CD4-positive, alpha-beta memory T cell (primary cell): ENCODE data around the gene PDCD2L. TPM values are rescaled to one million over a fixed set of nuclear protein-coding genes. Genes with fewer than 3 reads are reported as not detected.
"Not testable (repeated sequence)": the region's sequence is repeated elsewhere in the genome, so short reads cannot be mapped to it uniquely, and the experiment has no call there.

ENCODE experiments used
- CTCF ChIA-PET: fragments of 350-600 bp; sonication (Branson Sonifier 250); formaldehyde crosslinking; loops from one replicate; lab custom pipeline; 2021; ENCODE audit warnings: inconsistent platforms; ENCODE audit not compliant: partially characterized antibody; lab: Charles Lee
- POLR2A ChIA-PET: fragments of 350-600 bp; sonication (Branson Sonifier 250); formaldehyde crosslinking; loops from one replicate; lab custom pipeline; 2021; ENCODE audit not compliant: partially characterized antibody; lab: Charles Lee
- DNase-seq, 5 donors: peaks; one replicate each; pipeline versions ENCODE4 v3.0.0 to v3.0.0-alpha.2; 2020 to 2022; ENCODE audit warnings: mixed read lengths in 1 of 5
- H3K27ac ChIP-seq: one replicate; pipeline ENCODE4 v1.7.0; 2013; ENCODE audit warnings: low read depth, low read length
- H3K27me3 ChIP-seq: 2 replicates; pipeline ENCODE4 v1.7.0; 2013; ENCODE audit warnings: mild to moderate bottlenecking, low read length, moderate library complexity; ENCODE audit not compliant: insufficient read depth
- H3K36me3 ChIP-seq: 2 replicates; pipeline ENCODE4 v1.7.0; 2013; ENCODE audit warnings: mild to moderate bottlenecking, low read length, moderate library complexity; ENCODE audit not compliant: insufficient read depth
- H3K4me1 ChIP-seq: 2 replicates; pipeline ENCODE4 v1.7.0; 2013; ENCODE audit warnings: mild to moderate bottlenecking, low read length, moderate library complexity; ENCODE audit not compliant: insufficient read depth
- H3K4me3 ChIP-seq, 2 donors: one replicate each; pipeline ENCODE4 v1.7.0; 2013; ENCODE audit warnings: low read length in 2 of 2, mild to moderate bottlenecking in 1 of 2
- H3K9me3 ChIP-seq, 2 donors: one replicate each; pipeline ENCODE4 v1.7.0; 2013; ENCODE audit warnings: low read length in 2 of 2, control low read depth in 1 of 2; ENCODE audit not compliant: control insufficient read depth in 1 of 2
- H3K27ac Mint-ChIP-seq, 7 donors: one replicate each; pipeline ENCODE4 v1.8.0; 2020 to 2021; ENCODE audit warnings: mixed read lengths in 7 of 7, mild to moderate bottlenecking in 6 of 7, inconsistent platforms in 3 of 7, moderate library complexity in 3 of 7
- H3K27me3 Mint-ChIP-seq, 2 donors: one replicate each; pipeline ENCODE4 v1.8.0; 2020 to 2021; ENCODE audit warnings: mixed read lengths in 2 of 2
- H3K36me3 Mint-ChIP-seq, 2 donors: one replicate each; pipeline ENCODE4 v1.8.0; 2020 to 2021; ENCODE audit warnings: mixed read lengths in 2 of 2, inconsistent platforms in 1 of 2, mild to moderate bottlenecking in 1 of 2
- H3K4me1 Mint-ChIP-seq, 4 donors: one replicate each; pipeline ENCODE4 v1.8.0; 2020 to 2021; ENCODE audit warnings: mixed read lengths in 4 of 4, mild to moderate bottlenecking in 1 of 4
- H3K4me3 Mint-ChIP-seq, 8 donors: one replicate each; pipeline ENCODE4 v1.8.0; 2020 to 2021; ENCODE audit warnings: mixed read lengths in 8 of 8, mild to moderate bottlenecking in 7 of 8, moderate library complexity in 6 of 8, inconsistent platforms in 3 of 8
- H3K9me3 Mint-ChIP-seq, 8 donors: one replicate each; pipeline ENCODE4 v1.8.0; 2020 to 2021; ENCODE audit warnings: mixed read lengths in 8 of 8, mild to moderate bottlenecking in 5 of 8, inconsistent platforms in 3 of 8, moderate library complexity in 1 of 8
- intact Hi-C: fragments of 100-400 bp; cut with micrococcal nuclease; formaldehyde crosslinking; loops from one replicate; pipeline ENCODE4 v1.15.1; 2023
- polyA plus RNA-seq, 2 donors: library from polyadenylated mRNA; unstranded; fragments of 300-500 nt; fragmentation: Illumina TruSeq; gene quantifications; one replicate each; pipeline ENCODE4 v1.2.3, GENCODE V29; 2021
- total RNA-seq, 2 experiments: library from RNA; stranded (reverse); gene quantifications; one replicate each; pipeline ENCODE4 v1.2.3, GENCODE V29; 2021

The PDCD2L gene
- total and polyA plus RNA-seq, 4 experiments from 2014 or later, result 8.8 to 18.9 (median 11.9) TPM

- no peak for DNase-seq
- CTCF ChIA-PET, result no interaction called here
- no peaks in the 10 kb centered on the region for H3K9me3 ChIP-seq
- Mint-ChIP-seq H3K27ac (peak overlapping the region in 3 of 7 donors; percentile 28 to 80 (median 53)), H3K4me3 (no peak overlapping the region), H3K9me3 (no peaks in the 10 kb centered on the region), H3K36me3 (peaks cover 22 to 62% of the 10 kb centered on the region in 2 donors), H3K27me3 (no peaks in the 10 kb centered on the region), H3K4me1 (peaks cover 0 to 13% (median 7%) of the 10 kb centered on the region in 4 donors)
- no peaks in the 10 kb centered on the region for H3K4me1 ChIP-seq
- no peak overlapping the region for H3K4me3 ChIP-seq
- peaks cover 52% of the 10 kb centered on the region for H3K36me3 ChIP-seq
- no peaks in the 10 kb centered on the region for H3K27me3 ChIP-seq
- no peak overlapping the region for H3K27ac ChIP-seq
- intact Hi-C loops, result no loop called here
- POLR2A ChIA-PET, result interaction anchor here (1.3 kb wide), 1 partner anchor 17 kb away, joined by 3 read pairs; the partner anchor contains the start of gene PDCD2L
Measured at GRCh38 chr19:34386645-34387445, 17.4 kb upstream of the PDCD2L start.

GRCh38 chr19:34387446-34387810 is 16.8 kb upstream of the PDCD2L start:
- H3K27ac Mint-ChIP-seq, result peak overlapping the region in 3 of 7 donors; percentile 6 to 33 (median 24)
- no peaks in the 10 kb centered on the region for H3K9me3 Mint-ChIP-seq
- intact Hi-C loops, result no loop called here
- H3K4me3 ChIP-seq, result no peak overlapping the region
- no peak for DNase-seq
- no peaks in the 10 kb centered on the region for H3K4me1 ChIP-seq
- H3K36me3 ChIP-seq, result peaks cover 50% of the 10 kb centered on the region
- CTCF ChIA-PET, result no interaction called here
- POLR2A ChIA-PET, result interaction anchor here (0.5 kb wide), 1 partner anchor 51 kb away, joined by 4 read pairs; no protein-coding TSS in a partner anchor
- H3K4me1 Mint-ChIP-seq, result peaks cover 0 to 13% (median 7%) of the 10 kb centered on the region in 4 donors
- peaks cover 20 to 56% of the 10 kb centered on the region in 2 donors for H3K36me3 Mint-ChIP-seq
- H3K27ac ChIP-seq, result no peak overlapping the region
- H3K4me3 Mint-ChIP-seq, result no peak overlapping the region
- no peaks in the 10 kb centered on the region for H3K9me3 ChIP-seq
- H3K27me3 Mint-ChIP-seq, result no peaks in the 10 kb centered on the region
- H3K27me3 ChIP-seq, result no peaks in the 10 kb centered on the region

- H3K4me1 ChIP-seq, POLR2A ChIA-PET, CTCF ChIA-PET, H3K9me3 Mint-ChIP-seq, H3K27me3 ChIP-seq, H3K27ac ChIP-seq, H3K27me3 Mint-ChIP-seq, H3K27ac Mint-ChIP-seq, DNase-seq, intact Hi-C loops, H3K4me3 ChIP-seq, H3K9me3 ChIP-seq, H3K4me3 Mint-ChIP-seq: not testable (repeated sequence)
- Mint-ChIP-seq H3K4me1 (peaks cover 0 to 13% (median 3%) of the 10 kb centered on the region in 4 donors), H3K36me3 (peaks cover 9 to 43% of the 10 kb centered on the region in 2 donors)
- peaks cover 43% of the 10 kb centered on the region for H3K36me3 ChIP-seq
Measured at GRCh38 chr19:34388745-34389144, 15.5 kb upstream of the PDCD2L start.

- H3K4me1 ChIP-seq, result no peaks in the 10 kb centered on the region
- H3K9me3 Mint-ChIP-seq, result no peaks in the 10 kb centered on the region
- no peak for DNase-seq
- no peaks in the 10 kb centered on the region for H3K4me1 Mint-ChIP-seq
- H3K36me3 ChIP-seq, result peaks cover 58% of the 10 kb centered on the region
- H3K36me3 Mint-ChIP-seq, result peaks cover 0 to 32% of the 10 kb centered on the region in 2 donors
- H3K27ac Mint-ChIP-seq, result no peak overlapping the region
- ChIA-PET POLR2A (interaction anchor here (0.6 kb wide), 1 partner anchor 16 kb away, joined by 3 read pairs; no protein-coding TSS in a partner anchor), CTCF (no interaction called here)
- H3K4me3 Mint-ChIP-seq, result no peak overlapping the region
- no peaks in the 10 kb centered on the region for H3K27me3 Mint-ChIP-seq
- no peak overlapping the region for H3K27ac ChIP-seq
- intact Hi-C loops, result no loop called here
- H3K9me3 ChIP-seq, result no peaks in the 10 kb centered on the region
- H3K4me3 ChIP-seq, result no peak overlapping the region
- H3K27me3 ChIP-seq, result no peaks in the 10 kb centered on the region
Measured at GRCh38 chr19:34391813-34392212, 12.4 kb upstream of the PDCD2L start.

- Histone ChIP-seq H3K36me3 (peaks cover 65% of the 10 kb centered on the region), H3K9me3 (no peaks in the 10 kb centered on the region), H3K27me3 (no peaks in the 10 kb centered on the region), H3K4me1 (no peaks in the 10 kb centered on the region), H3K4me3 (no peak overlapping the region), H3K27ac (no peak overlapping the region)
- no peaks in the 10 kb centered on the region for H3K4me1 Mint-ChIP-seq
- H3K4me3 Mint-ChIP-seq, result no peak overlapping the region
- no peak overlapping the region for H3K27ac Mint-ChIP-seq
- ChIA-PET CTCF (no interaction called here), POLR2A (no interaction called here)
- DNase-seq, result no peak
- intact Hi-C loops, result no loop called here
- H3K36me3 Mint-ChIP-seq, result peaks cover 4 to 31% of the 10 kb centered on the region in 2 donors
- no peaks in the 10 kb centered on the region for H3K9me3 Mint-ChIP-seq
- H3K27me3 Mint-ChIP-seq, result no peaks in the 10 kb centered on the region
Measured at GRCh38 chr19:34393031-34393430, 11.2 kb upstream of the PDCD2L start.

GRCh38 chr19:34393629-34394028 is 10.6 kb upstream of the PDCD2L start:
- Mint-ChIP-seq H3K4me1 (no peaks in the 10 kb centered on the region), H3K4me3 (no peak overlapping the region), H3K9me3 (no peaks in the 10 kb centered on the region), H3K27ac (no peak overlapping the region), H3K36me3 (peaks cover 4 to 33% of the 10 kb centered on the region in 2 donors), H3K27me3 (no peaks in the 10 kb centered on the region)
- POLR2A ChIA-PET, result no interaction called here
- Histone ChIP-seq H3K4me1 (no peaks in the 10 kb centered on the region), H3K36me3 (peaks cover 65% of the 10 kb centered on the region), H3K4me3 (no peak overlapping the region), H3K9me3 (no peaks in the 10 kb centered on the region), H3K27me3 (no peaks in the 10 kb centered on the region), H3K27ac (no peak overlapping the region)
- CTCF ChIA-PET, result no interaction called here
- no peak for DNase-seq
- intact Hi-C loops, result no loop called here

GRCh38 chr19:34397853-34398252 is 6.3 kb upstream of the PDCD2L start:
- Mint-ChIP-seq H3K4me1 (no peaks in the 10 kb centered on the region), H3K4me3 (no peak overlapping the region), H3K36me3 (peaks cover 9 to 46% of the 10 kb centered on the region in 2 donors), H3K27me3 (no peaks in the 10 kb centered on the region), H3K9me3 (no peaks in the 10 kb centered on the region), H3K27ac (no peak overlapping the region)
- Histone ChIP-seq H3K27ac (no peak overlapping the region), H3K9me3 (no peaks in the 10 kb centered on the region), H3K36me3 (peaks cover 50% of the 10 kb centered on the region), H3K4me1 (no peaks in the 10 kb centered on the region), H3K27me3 (no peaks in the 10 kb centered on the region), H3K4me3 (no peak overlapping the region)
- CTCF ChIA-PET, result interaction anchor here (0.6 to 1.3 kb wide), 2 partner anchors 16 to 51 kb away, joined by 3 to 5 read pairs; no protein-coding TSS in a partner anchor
- intact Hi-C loops, result no loop called here
- POLR2A ChIA-PET, result interaction anchor here (1.9 kb wide), 1 partner anchor 30 kb away, joined by 5 read pairs; the partner anchor contains the start of gene UBA2
- no peak for DNase-seq
